ENCODE data around the gene HOXC4. TPM values are rescaled to one million over a fixed set of nuclear protein-coding genes. Genes with fewer than 3 reads are reported as not detected.

Gene HOXC4
- total and polyA plus RNA-seq, 2 of the 8 experiments (the other 6 are each of a cell fraction or from before 2014, with no cell fraction given), result not detected

- Histone ChIP-seq H2BK12ac (ENCODE audit: low read depth, low read length) (no peak overlapping the region), H2BK15ac (ENCODE audit: low read length) (0 out of 2 replicates have a peak overlapping the region, but pooled peaks have one; percentile 10), H2BK120ac (replicated peaks; ENCODE audit: low read depth, low read length) (no peak overlapping the region), H4K20me1 (replicated peaks in 1 of 2; ENCODE audit: control insufficient read depth in 1 of 2, insufficient read depth in 2 of 2, low read length in 2 of 2) (peaks cover 14 to 30% of the 10 kb centered on the region in 2 experiments), H3K56ac (replicated peaks; ENCODE audit: insufficient read length, low read depth, low read length) (no peak overlapping the region), H2BK20ac (ENCODE audit: low read length) (no peak overlapping the region), H4K8ac (ENCODE audit: extremely low read depth, insufficient read depth, low read length) (no peak overlapping the region), H3K27ac (ENCODE audit: low read depth, low read length) (no peak overlapping the region), H3K79me2 (ENCODE audit: control insufficient read depth in 1 of 2, insufficient read depth in 2 of 2, low read length in 2 of 2) (no peaks in the 10 kb centered on the region), H3K23ac (ENCODE audit: insufficient read length) (no peak overlapping the region), H3K79me1 (ENCODE audit: low read depth, low read length) (no peaks in the 10 kb centered on the region), H3K27me3 (replicated peaks in 1 of 4; ENCODE audit: control insufficient read depth in 3 of 4, extremely low read depth in 1 of 4, insufficient read depth in 3 of 4, low read length in 3 of 4) (peaks cover 97 to 100% (median 100%) of the 10 kb centered on the region in 4 experiments), H2AK5ac (ENCODE audit: low read depth, low read length) (peak overlapping the region; percentile 53; the same call in 1 of the 2 replicates), H3K14ac (ENCODE audit: insufficient read length) (no peak overlapping the region), H4K5ac (ENCODE audit: insufficient read length, low read depth, low read length) (no peak overlapping the region), H3K9ac (replicated peaks in 1 of 4; ENCODE audit: extremely low read depth in 1 of 4, low read depth in 3 of 4, low read length in 3 of 4) (no peak overlapping the region), H3K18ac (ENCODE audit: extremely low read depth, low read length) (no peak overlapping the region), H3K9me3 (ENCODE audit: insufficient read depth in 2 of 2, low read depth in 1 of 2, low read length in 1 of 2) (no peaks in the 10 kb centered on the region), H2AFZ (ENCODE audit: low read length) (no peak overlapping the region), H3K4ac (replicated peaks; ENCODE audit: insufficient read length, low read depth, low read length) (no peak overlapping the region), H2BK5ac (ENCODE audit: low read depth, low read length) (no peak overlapping the region), H4K91ac (replicated peaks; ENCODE audit: insufficient read length, low read length) (no peak overlapping the region), H3K23me2 (ENCODE audit: low read depth, low read length) (no peaks in the 10 kb centered on the region; the same call in 1 of the 2 replicates), H3K4me3 (ENCODE audit: extremely low read depth in 1 of 4, insufficient read depth in 2 of 4, low read depth in 3 of 4, low read length in 4 of 4) (no peak overlapping the region), H3K4me1 (replicated peaks in 1 of 4; ENCODE audit: control insufficient read depth in 3 of 4, insufficient read depth in 4 of 4, low read length in 3 of 4) (peaks cover 0 to 6% (median under 1%) of the 10 kb centered on the region in 4 experiments; a peak in 3 of 7 replicates), H3K4me2 (ENCODE audit: insufficient read depth in 1 of 2, low read depth in 2 of 2, low read length in 2 of 2) (no peak overlapping the region), H3K36me3 (ENCODE audit: control insufficient read depth in 2 of 4, insufficient read depth in 4 of 4, low read length in 3 of 4) (no peaks in the 10 kb centered on the region; a peak in 1 of 8 replicates)
- FAIRE-seq, result no peak
- 7% methylated on average over 17 of the region's 17 CpGs; no CpG with 5 or more reads in 1 of the 2 experiments for WGBS, 2 experiments (ENCODE audit: extremely low coverage in 1 of 2, insufficient coverage in 1 of 2, insufficient read length in 1 of 2, insufficient replicate concordance in 2 of 2, low coverage in 1 of 2, low lambda C conversion rate in 2 of 2, missing lambda C conversion rate in 1 of 2)
- ChIA-PET POLR2A (ENCODE audit: partially characterized antibody) (interaction anchor here (0.8 to 1.4 kb wide), 5 partner anchors 10 to 39 kb away, joined by 3 read pairs; partner anchors contain the start of gene HOXC10), CTCF (ENCODE audit: partially characterized antibody) (interaction anchor here (0.8 to 12.5 kb wide), 23 partner anchors 9 to 354 kb away, joined by 3 to 172 read pairs (median 5); partner anchors contain the start of genes HOXC10, HOXC4, HOXC5 and HOXC8)
- no peak for DNase-seq (ENCODE audit: low read depth in 1 of 2, low spot score in 2 of 2)
- TF ChIP-seq RFX5 (IDR thresholded peaks at IDR 0.05; ENCODE audit: borderline replicate concordance, low read depth, low read length) (no peak), SIN3A (conservative IDR thresholded peaks at IDR 0.05 in 1 of 2, IDR thresholded peaks at IDR 0.05 in 1 of 2; ENCODE audit: low read depth in 1 of 2, low read length in 2 of 2) (no peak), TBP (IDR thresholded peaks at IDR 0.05; ENCODE audit: low read depth, low read length) (no peak), YY1 (IDR thresholded peaks at IDR 0.05; ENCODE audit: low read depth, low read length) (no peak), POLR2A (IDR thresholded peaks at IDR 0.05; ENCODE audit: control extremely low read depth in 1 of 2, low read depth in 2 of 2, low read length in 2 of 2) (no peak), RAD21 (IDR thresholded peaks at IDR 0.05 in 1 of 2, conservative IDR thresholded peaks at IDR 0.05 in 1 of 2; ENCODE audit: low read depth in 2 of 2, low read length in 2 of 2) (no peak), TAF1 (IDR thresholded peaks at IDR 0.05; ENCODE audit: low read depth, low read length) (no peak), JUND (IDR thresholded peaks at IDR 0.05; ENCODE audit: low read length) (no peak), CBX5 (IDR thresholded peaks at IDR 0.05; ENCODE audit: low read depth, low read length) (no peak), TEAD4 (IDR thresholded peaks at IDR 0.05; ENCODE audit: low read depth, low read length) (no peak), EZH2 (IDR thresholded peaks at IDR 0.05; ENCODE audit: low read depth, low read length, severe bottlenecking) (peak; percentile 88), SP2 (IDR thresholded peaks at IDR 0.05; ENCODE audit: low read length) (no peak), BRCA1 (IDR thresholded peaks at IDR 0.05; ENCODE audit: low read depth, low read length) (no peak), KDM1A (IDR thresholded peaks at IDR 0.05; ENCODE audit: borderline replicate concordance, low read length) (no peak), CHD2 (IDR thresholded peaks at IDR 0.05; ENCODE audit: low read length) (no peak)
Observed at GRCh38 chr12:54024127-54024526, 29.5 kb upstream of the HOXC4 start.

Measured in H1 (cell line).